Smooth muscle cell (in vitro differentiated cells): ENCODE data around the gene MEMO1. TPM values are rescaled to one million over a fixed set of nuclear protein-coding genes. Genes with fewer than 3 reads are reported as not detected.

Experiments
- DNase-seq: peaks from one replicate; lab custom pipeline; 2025; ENCODE audit not compliant: unreplicated experiment; lab: John Stamatoyannopoulos, UW
- H2AFZ ChIP-seq: fragments of 200-600 bp; sonication (generic); 2 replicates; pipeline ENCODE4 v1.6.0; 2016; ENCODE audit warnings: antibody characterized with exemption, low read depth, mild to moderate bottlenecking
- H3F3A ChIP-seq: fragments of 200-600 bp; sonication (generic); 2 replicates; pipeline ENCODE4 v1.6.0; 2017; ENCODE audit warnings: antibody characterized with exemption, low read depth
- H3K27ac ChIP-seq: fragments of 200-600 bp; sonication (generic); 2 replicates; pipeline ENCODE4 v1.5.1; 2016; ENCODE audit warnings: low read depth, mild to moderate bottlenecking
- H3K27me3 ChIP-seq: fragments of 200-600 bp; sonication (generic); 2 replicates; pipeline ENCODE4 v1.6.1; 2016; ENCODE audit warnings: low read depth, mild to moderate bottlenecking
- H3K36me3 ChIP-seq: fragments of 200-600 bp; sonication (generic); 2 replicates; pipeline ENCODE4 v1.5.1; 2016; ENCODE audit warnings: low read depth
- H3K4me1 ChIP-seq: fragments of 200-600 bp; sonication (generic); 2 replicates; pipeline ENCODE4 v1.5.1; 2016; ENCODE audit warnings: low read depth
- H3K4me2 ChIP-seq: fragments of 200-600 bp; sonication (generic); 2 replicates; pipeline ENCODE4 v1.6.0; 2016; ENCODE audit warnings: mild to moderate bottlenecking
- H3K4me3 ChIP-seq: fragments of 200-600 bp; sonication (generic); 2 replicates; pipeline ENCODE4 v1.5.1; 2016; ENCODE audit warnings: mild to moderate bottlenecking
- H3K79me2 ChIP-seq: fragments of 200-600 bp; sonication (generic); 2 replicates; pipeline ENCODE4 v1.6.0; 2016; ENCODE audit warnings: low read depth, mild to moderate bottlenecking
- H3K9ac ChIP-seq: fragments of 200-600 bp; sonication (generic); 2 replicates; pipeline ENCODE4 v1.6.0; 2016; ENCODE audit warnings: low read depth
- H3K9me3 ChIP-seq: fragments of 200-600 bp; sonication (generic); replicated peaks from 2 replicates; pipeline ENCODE4 v1.5.1; 2016; ENCODE audit warnings: low read depth
- H4K20me1 ChIP-seq: fragments of 200-600 bp; sonication (generic); 2 replicates; pipeline ENCODE4 v1.6.0; 2016; ENCODE audit warnings: low read depth
- CTCF ChIP-seq: fragments of 200-600 bp; sonication (generic); IDR thresholded peaks from 2 replicates; pipeline ENCODE4 v1.5.1; 2017; ENCODE audit warnings: borderline replicate concordance, mild to moderate bottlenecking, antibody characterized with exemption; ENCODE audit not compliant: insufficient read depth, poor library complexity, severe bottlenecking
- WGBS: methylation state at CpG from one replicate; pipeline ENCODE4 v1.1.7; 2016; ENCODE audit warnings: low lambda C conversion rate; 5-methylcytosine and 5-hydroxymethylcytosine counted together
- polyA plus RNA-seq: library from polyadenylated mRNA; unstranded; fragments of >200 nt; fragmentation: Nextera tagmentation; extraction: Ambion mirVana; gene quantifications from 2 replicates; pipeline ENCODE4 v1.2.1, GENCODE V29; 2016
- total RNA-seq: library from RNA; depleted of rRNA; stranded (reverse); fragments of >200 nt; gene quantifications from 2 replicates; pipeline ENCODE4 v1.2.3, GENCODE V29; 2014

Gene MEMO1
- total and polyA plus RNA-seq, 2 experiments from 2014 or later = 32.2 to 33.4 TPM

- Histone ChIP-seq H3K36me3 (no peaks in the 10 kb centered on the region), H4K20me1 (peaks cover 40% of the 10 kb centered on the region), H2AFZ (no peak overlapping the region), H3K4me3 (no peak overlapping the region), H3K4me2 (no peak overlapping the region), H3K79me2 (peaks cover 45% of the 10 kb centered on the region), H3K27ac (no peak overlapping the region), H3K9ac (no peak overlapping the region), H3K4me1 (no peaks in the 10 kb centered on the region), H3F3A (no peaks in the 10 kb centered on the region), H3K9me3 (no peaks in the 10 kb centered on the region), H3K27me3 (no peaks in the 10 kb centered on the region)
- no peak for TF ChIP-seq CTCF
- WGBS = 90% methylated on average over 4 of the region's 4 CpGs
- no peak for DNase-seq
These were observed 78.9 kb downstream of the MEMO1 start for GRCh38 chr2:31931916-31932315.

GRCh38 chr2:31925517-31925916 is 85.3 kb downstream of the MEMO1 start:
- no peak overlapping the region for H3K9ac ChIP-seq
- H3K4me2 ChIP-seq = no peak overlapping the region
- H3K27me3 ChIP-seq = no peaks in the 10 kb centered on the region
- H3K27ac ChIP-seq = no peak overlapping the region
- H3K36me3 ChIP-seq = no peaks in the 10 kb centered on the region
- H4K20me1 ChIP-seq = no peaks in the 10 kb centered on the region
- peaks cover 17% of the 10 kb centered on the region for H3K79me2 ChIP-seq
- 95% methylated on average over 2 of the region's 2 CpGs for WGBS
- no peak for TF ChIP-seq CTCF
- H3F3A ChIP-seq = no peaks in the 10 kb centered on the region
- H2AFZ ChIP-seq = no peak overlapping the region
- DNase-seq = no peak
- no peaks in the 10 kb centered on the region for H3K9me3 ChIP-seq
- no peak overlapping the region for H3K4me3 ChIP-seq
- H3K4me1 ChIP-seq = no peaks in the 10 kb centered on the region

GRCh38 chr2:31923662-31924061 is 87.1 kb downstream of the MEMO1 start:
- no peak overlapping the region for H3K4me3 ChIP-seq
- DNase-seq = no peak
- no peak overlapping the region for H3K4me2 ChIP-seq
- peaks cover 14% of the 10 kb centered on the region for H3K79me2 ChIP-seq
- no peaks in the 10 kb centered on the region for H3K27me3 ChIP-seq
- H3K27ac ChIP-seq = no peak overlapping the region
- no peaks in the 10 kb centered on the region for H4K20me1 ChIP-seq
- no peaks in the 10 kb centered on the region for H3K36me3 ChIP-seq
- no peak overlapping the region for H2AFZ ChIP-seq
- no peaks in the 10 kb centered on the region for H3F3A ChIP-seq
- no peak for TF ChIP-seq CTCF
- no peaks in the 10 kb centered on the region for H3K9me3 ChIP-seq
- H3K4me1 ChIP-seq = no peaks in the 10 kb centered on the region
- H3K9ac ChIP-seq = no peak overlapping the region

GRCh38 chr2:31922542-31923408 is 88.0 kb downstream of the MEMO1 start:
- Histone ChIP-seq H3K27me3 (no peaks in the 10 kb centered on the region), H3F3A (no peaks in the 10 kb centered on the region), H4K20me1 (no peaks in the 10 kb centered on the region), H3K36me3 (peaks cover under 1% of the 10 kb centered on the region), H3K4me2 (no peak overlapping the region), H3K27ac (no peak overlapping the region), H2AFZ (no peak overlapping the region), H3K9ac (no peak overlapping the region), H3K9me3 (no peaks in the 10 kb centered on the region), H3K79me2 (peaks cover 8% of the 10 kb centered on the region), H3K4me3 (no peak overlapping the region), H3K4me1 (no peaks in the 10 kb centered on the region)
- TF ChIP-seq CTCF = no peak
- no peak for DNase-seq
- 90% methylated on average over 9 of the region's 9 CpGs for WGBS
